Suppressor macrophage (primary cell): ENCODE data around the gene CCNY.

ENCODE experiments used
- DNase-seq, 4 experiments: peaks; one replicate each; pipeline ENCODE4 v3.0.0-alpha.2; 2020 to 2022

Gene CCNY

GRCh38 chr10:35594115-35595079 is 258.1 kb downstream of the CCNY start:
- no peak for DNase-seq

GRCh38 chr10:35595106-35595505 is 258.8 kb downstream of the CCNY start:
- DNase-seq, result no peak

GRCh38 chr10:35598379-35598778 is 262.1 kb downstream of the CCNY start:
- peak in 2 of 4 experiments; percentile 13 to 26 for DNase-seq

GRCh38 chr10:35600193-35600592 is 263.9 kb downstream of the CCNY start:
- DNase-seq, result no peak

GRCh38 chr10:35605191-35605590 is 268.9 kb downstream of the CCNY start, which contains the start of gene GJD4:
Gene GJD4 (plus strand): TSS chr10:35605341. CDS start chr10:35605568, 227 bp downstream.
- DNase-seq, result no peak

GRCh38 chr10:35606430-35606829 is 270.1 kb downstream of the CCNY start:
- DNase-seq, result no peak

- peak in 3 of 4 experiments; percentile 4 to 24 (median 19) for DNase-seq
Measured at GRCh38 chr10:35607475-35608327, 271.4 kb downstream of the CCNY start.

- DNase-seq, result no peak
Measured at GRCh38 chr10:35608328-35608672, 272.0 kb downstream of the CCNY start.

- DNase-seq, result no peak
Measured at GRCh38 chr10:35611750-35612149, 275.4 kb downstream of the CCNY start.

GRCh38 chr10:35612385-35613106 is 276.2 kb downstream of the CCNY start:
- no peak for DNase-seq

GRCh38 chr10:35613107-35613440 is 276.8 kb downstream of the CCNY start:
- DNase-seq, result no peak

- no peak for DNase-seq
Measured at GRCh38 chr10:35613597-35614226, 277.4 kb downstream of the CCNY start.

GRCh38 chr10:35614312-35614711 is 278.0 kb downstream of the CCNY start:
- DNase-seq, result no peak
